ENCODE results near the gene PAPOLB.

The PAPOLB gene

GRCh38 chr7:4851459-4852422 is 10.1 kb downstream of the PAPOLB start:
- FAIRE-seq (no peak), DNase-seq (ENCODE audit: insufficient read length) (no peak)
- no peak for TF ChIP-seq POLR2AphosphoS5 (IDR thresholded peaks at IDR 0.05; ENCODE audit: low read depth, low read length)
- no peak for TF ChIP-seq POLR2A (IDR thresholded peaks at IDR 0.05; ENCODE audit: low read depth, low read length)
- TF ChIP-seq TAF1 (IDR thresholded peaks at IDR 0.05; ENCODE audit: borderline replicate concordance, low read depth, low read length): no peak

GRCh38 chr7:4850262-4850795 is 11.5 kb downstream of the PAPOLB start:
- no peak for DNase-seq (ENCODE audit: insufficient read length)
- no peak for TF ChIP-seq POLR2A (IDR thresholded peaks at IDR 0.05; ENCODE audit: low read depth, low read length)
- no peak for TF ChIP-seq POLR2AphosphoS5 (IDR thresholded peaks at IDR 0.05; ENCODE audit: low read depth, low read length)
- TF ChIP-seq TAF1 (IDR thresholded peaks at IDR 0.05; ENCODE audit: borderline replicate concordance, low read depth, low read length): no peak
- FAIRE-seq: no peak

GRCh38 chr7:4849390-4849789 is 12.4 kb downstream of the PAPOLB start:
- no peak for FAIRE-seq
- no peak for DNase-seq (ENCODE audit: insufficient read length)

GRCh38 chr7:4845740-4846142 is 16.1 kb downstream of the PAPOLB start:
- no peak for TF ChIP-seq POLR2A (IDR thresholded peaks at IDR 0.05; ENCODE audit: low read depth, low read length)
- TF ChIP-seq POLR2AphosphoS5 (IDR thresholded peaks at IDR 0.05; ENCODE audit: low read depth, low read length): no peak
- no peak for TF ChIP-seq TAF1 (IDR thresholded peaks at IDR 0.05; ENCODE audit: borderline replicate concordance, low read depth, low read length)
- DNase-seq (ENCODE audit: insufficient read length) (no peak), FAIRE-seq (no peak)

More at GRCh38 chr7:4849390-4849789, 12.4 kb downstream of the PAPOLB start:
- TF ChIP-seq TAF1 (IDR thresholded peaks at IDR 0.05; ENCODE audit: borderline replicate concordance, low read depth, low read length): no peak
- TF ChIP-seq POLR2A (IDR thresholded peaks at IDR 0.05; ENCODE audit: low read depth, low read length): no peak
- TF ChIP-seq POLR2AphosphoS5 (IDR thresholded peaks at IDR 0.05; ENCODE audit: low read depth, low read length): no peak

GRCh38 chr7:4842319-4843064 is 19.3 kb downstream of the PAPOLB start:
- no peak for TF ChIP-seq TAF1 (IDR thresholded peaks at IDR 0.05; ENCODE audit: borderline replicate concordance, low read depth, low read length)
- DNase-seq (ENCODE audit: insufficient read length) (no peak), FAIRE-seq (no peak)

- no peak for FAIRE-seq
- TF ChIP-seq POLR2A (IDR thresholded peaks at IDR 0.05; ENCODE audit: low read depth, low read length) (no peak), POLR2AphosphoS5 (IDR thresholded peaks at IDR 0.05; ENCODE audit: low read depth, low read length) (no peak), TAF1 (IDR thresholded peaks at IDR 0.05; ENCODE audit: borderline replicate concordance, low read depth, low read length) (no peak)
- DNase-seq (ENCODE audit: insufficient read length): no peak
Observed at GRCh38 chr7:4841836-4842235, 20.0 kb downstream of the PAPOLB start.

GRCh38 chr7:4841007-4841784 is 20.6 kb downstream of the PAPOLB start:
- no peak for FAIRE-seq
- no peak for DNase-seq (ENCODE audit: insufficient read length)
- TF ChIP-seq POLR2A (IDR thresholded peaks at IDR 0.05; ENCODE audit: low read depth, low read length) (no peak), POLR2AphosphoS5 (IDR thresholded peaks at IDR 0.05; ENCODE audit: low read depth, low read length) (no peak), TAF1 (IDR thresholded peaks at IDR 0.05; ENCODE audit: borderline replicate concordance, low read depth, low read length) (no peak)

- FAIRE-seq: no peak
- TF ChIP-seq TAF1 (IDR thresholded peaks at IDR 0.05; ENCODE audit: borderline replicate concordance, low read depth, low read length): no peak
- no peak for TF ChIP-seq POLR2A (IDR thresholded peaks at IDR 0.05; ENCODE audit: low read depth, low read length)
- TF ChIP-seq POLR2AphosphoS5 (IDR thresholded peaks at IDR 0.05; ENCODE audit: low read depth, low read length): no peak
- DNase-seq (ENCODE audit: insufficient read length): no peak
Observed at GRCh38 chr7:4840079-4840501, 21.7 kb downstream of the PAPOLB start.

- FAIRE-seq (no peak), DNase-seq (ENCODE audit: insufficient read length) (no peak)
- TF ChIP-seq POLR2AphosphoS5 (IDR thresholded peaks at IDR 0.05; ENCODE audit: low read depth, low read length): no peak
- TF ChIP-seq POLR2A (IDR thresholded peaks at IDR 0.05; ENCODE audit: low read depth, low read length): no peak
- no peak for TF ChIP-seq TAF1 (IDR thresholded peaks at IDR 0.05; ENCODE audit: borderline replicate concordance, low read depth, low read length)
Observed at GRCh38 chr7:4838626-4839334, 23.1 kb downstream of the PAPOLB start.

GRCh38 chr7:4837803-4838625 is 23.8 kb downstream of the PAPOLB start:
- FAIRE-seq (no peak), DNase-seq (ENCODE audit: insufficient read length) (no peak)
- no peak for TF ChIP-seq POLR2A (IDR thresholded peaks at IDR 0.05; ENCODE audit: low read depth, low read length)
- no peak for TF ChIP-seq POLR2AphosphoS5 (IDR thresholded peaks at IDR 0.05; ENCODE audit: low read depth, low read length)
- no peak for TF ChIP-seq TAF1 (IDR thresholded peaks at IDR 0.05; ENCODE audit: borderline replicate concordance, low read depth, low read length)

Measured in GM12892 (cell line).